Measurements from ENCODE around the gene ATP5PB.

DNA sequence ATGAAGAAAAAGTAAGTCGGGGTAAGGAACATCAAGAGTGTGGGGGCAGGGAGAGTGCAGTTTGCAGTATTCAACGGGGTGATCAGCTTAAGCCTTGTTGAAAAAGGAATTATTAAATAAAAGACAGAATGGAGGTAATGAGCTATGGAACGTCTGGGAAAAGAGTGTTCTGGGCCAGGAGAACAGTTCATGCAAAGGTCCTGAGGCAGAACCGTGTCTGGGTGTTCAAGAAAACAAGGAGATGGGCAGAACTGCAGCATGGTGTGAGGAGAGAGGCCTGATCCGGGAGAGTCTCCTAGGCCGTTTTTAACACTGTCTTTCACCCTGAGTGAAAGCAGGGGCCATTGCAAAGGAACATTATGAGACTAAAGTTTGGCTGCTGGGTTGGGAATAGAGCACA, 42.0 kb upstream of the ATP5PB start:
- TF ChIP-seq, protein P1, sequence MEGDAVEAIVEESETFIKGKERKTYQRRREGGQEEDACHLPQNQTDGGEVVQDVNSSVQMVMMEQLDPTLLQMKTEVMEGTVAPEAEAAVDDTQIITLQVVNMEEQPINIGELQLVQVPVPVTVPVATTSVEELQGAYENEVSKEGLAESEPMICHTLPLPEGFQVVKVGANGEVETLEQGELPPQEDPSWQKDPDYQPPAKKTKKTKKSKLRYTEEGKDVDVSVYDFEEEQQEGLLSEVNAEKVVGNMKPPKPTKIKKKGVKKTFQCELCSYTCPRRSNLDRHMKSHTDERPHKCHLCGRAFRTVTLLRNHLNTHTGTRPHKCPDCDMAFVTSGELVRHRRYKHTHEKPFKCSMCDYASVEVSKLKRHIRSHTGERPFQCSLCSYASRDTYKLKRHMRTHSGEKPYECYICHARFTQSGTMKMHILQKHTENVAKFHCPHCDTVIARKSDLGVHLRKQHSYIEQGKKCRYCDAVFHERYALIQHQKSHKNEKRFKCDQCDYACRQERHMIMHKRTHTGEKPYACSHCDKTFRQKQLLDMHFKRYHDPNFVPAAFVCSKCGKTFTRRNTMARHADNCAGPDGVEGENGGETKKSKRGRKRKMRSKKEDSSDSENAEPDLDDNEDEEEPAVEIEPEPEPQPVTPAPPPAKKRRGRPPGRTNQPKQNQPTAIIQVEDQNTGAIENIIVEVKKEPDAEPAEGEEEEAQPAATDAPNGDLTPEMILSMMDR (IDR thresholded peaks at IDR 0.05) = no peak
- no peak for TF ChIP-seq POLR2A (IDR thresholded peaks at IDR 0.05)

Data from sigmoid colon (tissue), 3 donors.